ENCODE measurements around the gene BEST3.
"Not testable (repeated sequence)": the region's sequence is repeated elsewhere in the genome, so short reads cannot be mapped to it uniquely, and the experiment has no call there.

BEST3 gene

GRCh38 chr12:69676257-69677012 lies 22.7 kb downstream of the BEST3 start:
- FAIRE-seq: no peak
- TF ChIP-seq CTCF (IDR thresholded peaks at IDR 0.05; ENCODE audit: insufficient read depth, missing control alignments): no peak

GRCh38 chr12:69672195-69672594 lies 26.9 kb downstream of the BEST3 start:
- FAIRE-seq (no peak), DNase-seq (ENCODE audit: insufficient read length, low spot score) (no peak)
- TF ChIP-seq CTCF (IDR thresholded peaks at IDR 0.05; ENCODE audit: insufficient read depth, missing control alignments): no peak

More at GRCh38 chr12:69676257-69677012, 22.7 kb downstream of the BEST3 start:
- no peak for DNase-seq (ENCODE audit: insufficient read length, low spot score)

- FAIRE-seq (no peak), DNase-seq (ENCODE audit: insufficient read length, low spot score) (no peak)
- TF ChIP-seq CTCF (IDR thresholded peaks at IDR 0.05; ENCODE audit: insufficient read depth, missing control alignments): no peak
Measured at GRCh38 chr12:69671597-69671996, 27.5 kb downstream of the BEST3 start.

GRCh38 chr12:69666798-69667197 lies 32.3 kb downstream of the BEST3 start:
- no peak for TF ChIP-seq CTCF (IDR thresholded peaks at IDR 0.05; ENCODE audit: insufficient read depth, missing control alignments)
- no peak for DNase-seq (ENCODE audit: insufficient read length, low spot score)
- no peak for FAIRE-seq

DNA sequence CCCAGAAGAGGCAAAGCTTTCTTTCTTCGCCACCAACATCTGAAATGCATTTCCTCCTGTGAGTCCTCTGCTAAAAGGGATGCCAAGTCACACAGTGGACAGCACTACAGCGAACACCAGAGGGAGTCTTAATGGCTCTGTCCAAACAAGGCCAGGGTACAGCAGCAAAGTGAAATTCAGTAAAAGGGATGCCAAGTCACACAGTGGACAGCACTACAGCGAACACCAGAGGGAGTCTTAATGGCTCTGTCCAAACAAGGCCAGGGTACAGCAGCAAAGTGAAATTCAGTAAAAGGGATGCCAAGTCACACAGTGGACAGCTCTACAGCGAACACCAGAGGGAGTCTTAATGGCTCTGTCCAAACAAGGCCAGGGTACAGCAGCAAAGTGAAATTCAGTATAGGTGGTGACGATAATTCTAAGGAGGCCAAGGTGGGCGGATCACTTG lies 34.1 kb downstream of the BEST3 start:
- not testable (repeated sequence) for FAIRE-seq

DNA sequence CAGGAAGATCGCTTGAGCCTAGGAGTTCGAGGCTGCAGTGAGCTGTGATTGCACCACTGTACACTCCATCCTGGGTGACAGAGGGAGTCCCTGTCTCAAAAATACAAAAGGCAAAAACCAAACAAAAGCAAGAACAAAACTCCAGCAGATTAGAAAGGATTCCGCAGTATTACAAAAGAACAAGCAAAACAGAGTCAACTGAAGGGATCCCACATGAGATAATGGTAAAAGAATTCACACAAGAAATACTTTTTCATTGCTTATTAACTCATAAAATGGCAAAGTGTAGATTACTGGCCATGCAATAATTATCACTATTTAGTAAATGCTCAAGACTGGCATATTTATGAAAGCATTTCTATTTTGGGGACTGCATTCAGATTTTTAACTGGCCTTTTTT lies 35.4 kb downstream of the BEST3 start:
- DNase-seq (ENCODE audit: insufficient read length, low spot score): no peak
- FAIRE-seq: no peak
- no peak for TF ChIP-seq CTCF (IDR thresholded peaks at IDR 0.05; ENCODE audit: insufficient read depth, missing control alignments)

More for the DNA sequence above, 34.1 kb downstream of the BEST3 start:
- not testable (repeated sequence) for DNase-seq (ENCODE audit: insufficient read length, low spot score)

GRCh38 chr12:69662764-69663163 lies 36.3 kb downstream of the BEST3 start:
- DNase-seq (ENCODE audit: insufficient read length, low spot score): no peak
- FAIRE-seq: no peak
- no peak for TF ChIP-seq CTCF (IDR thresholded peaks at IDR 0.05; ENCODE audit: insufficient read depth, missing control alignments)
